OCI-M1 (cell line): ENCODE data around the gene TESK1.

Experiments
- DNase-seq: peaks from one replicate; lab custom pipeline; 2025; lab: John Stamatoyannopoulos, UW

Gene TESK1, protein sequence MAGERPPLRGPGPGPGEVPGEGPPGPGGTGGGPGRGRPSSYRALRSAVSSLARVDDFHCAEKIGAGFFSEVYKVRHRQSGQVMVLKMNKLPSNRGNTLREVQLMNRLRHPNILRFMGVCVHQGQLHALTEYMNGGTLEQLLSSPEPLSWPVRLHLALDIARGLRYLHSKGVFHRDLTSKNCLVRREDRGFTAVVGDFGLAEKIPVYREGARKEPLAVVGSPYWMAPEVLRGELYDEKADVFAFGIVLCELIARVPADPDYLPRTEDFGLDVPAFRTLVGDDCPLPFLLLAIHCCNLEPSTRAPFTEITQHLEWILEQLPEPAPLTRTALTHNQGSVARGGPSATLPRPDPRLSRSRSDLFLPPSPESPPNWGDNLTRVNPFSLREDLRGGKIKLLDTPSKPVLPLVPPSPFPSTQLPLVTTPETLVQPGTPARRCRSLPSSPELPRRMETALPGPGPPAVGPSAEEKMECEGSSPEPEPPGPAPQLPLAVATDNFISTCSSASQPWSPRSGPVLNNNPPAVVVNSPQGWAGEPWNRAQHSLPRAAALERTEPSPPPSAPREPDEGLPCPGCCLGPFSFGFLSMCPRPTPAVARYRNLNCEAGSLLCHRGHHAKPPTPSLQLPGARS

DNA sequence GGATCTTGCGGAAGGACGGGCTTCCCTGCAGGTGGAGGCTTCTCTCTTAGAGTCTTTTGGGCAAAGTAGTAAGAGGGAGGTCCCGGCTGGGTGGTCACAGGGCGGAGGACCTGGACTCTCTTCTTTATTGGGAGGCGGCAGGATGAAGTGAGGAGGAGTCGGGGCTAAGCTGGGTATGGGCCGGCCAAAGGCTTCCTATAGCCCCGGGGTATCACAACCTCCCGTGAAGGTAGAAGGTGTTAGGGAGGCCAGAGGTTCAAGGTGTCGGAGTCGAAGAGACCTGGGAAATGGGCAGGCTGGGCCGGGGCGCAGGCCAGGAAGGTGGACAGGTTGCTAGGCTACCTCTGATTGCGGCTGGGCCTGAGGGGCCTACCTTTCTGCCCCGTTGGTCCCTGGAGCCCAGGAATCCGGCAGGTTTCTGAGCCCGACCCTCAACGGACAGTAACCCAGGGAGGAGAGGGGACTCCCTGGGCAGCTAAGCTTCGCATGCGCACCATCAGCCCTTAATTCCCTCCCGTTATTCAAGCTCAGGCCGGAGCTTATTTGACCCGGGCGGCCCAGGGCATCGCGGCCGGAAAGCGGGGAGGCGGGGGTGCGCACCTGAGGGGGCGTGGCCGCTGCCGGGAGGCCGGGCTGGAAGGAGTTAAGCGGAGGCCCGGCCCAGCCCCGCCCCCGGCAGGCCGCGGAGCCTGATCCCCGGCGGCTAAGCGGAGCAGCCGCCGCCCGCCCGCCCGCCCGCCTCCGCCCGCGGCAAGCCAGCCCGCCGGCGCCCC is at the start of gene TESK1:
Gene TESK1 (plus strand): TSS at position 685 of the 773 bp plus-strand sequence. CDS start 358 bp downstream, outside the sequence.
- peak; percentile 76 for DNase-seq

DNA sequence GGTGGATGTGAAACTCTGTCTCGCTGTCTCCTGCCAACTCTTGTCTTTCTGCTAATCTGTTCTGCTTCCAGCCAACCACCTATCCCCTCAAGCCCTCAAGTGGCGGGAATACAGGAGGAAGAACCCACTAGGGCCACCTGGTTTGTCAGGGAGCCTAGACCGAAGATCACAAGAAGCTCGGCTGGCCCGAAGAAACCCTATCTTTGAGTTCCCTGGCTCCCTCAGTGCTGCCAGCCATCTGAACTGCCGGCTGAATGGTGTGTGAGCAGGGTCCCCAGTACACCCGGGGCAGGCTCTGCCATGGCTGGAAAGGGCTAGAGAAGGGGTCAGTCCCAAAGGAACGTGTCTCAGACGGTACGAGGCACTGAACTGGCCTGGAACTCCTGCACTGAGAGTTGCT is 49.2 kb upstream of the TESK1 start:
- DNase-seq: no peak

DNA sequence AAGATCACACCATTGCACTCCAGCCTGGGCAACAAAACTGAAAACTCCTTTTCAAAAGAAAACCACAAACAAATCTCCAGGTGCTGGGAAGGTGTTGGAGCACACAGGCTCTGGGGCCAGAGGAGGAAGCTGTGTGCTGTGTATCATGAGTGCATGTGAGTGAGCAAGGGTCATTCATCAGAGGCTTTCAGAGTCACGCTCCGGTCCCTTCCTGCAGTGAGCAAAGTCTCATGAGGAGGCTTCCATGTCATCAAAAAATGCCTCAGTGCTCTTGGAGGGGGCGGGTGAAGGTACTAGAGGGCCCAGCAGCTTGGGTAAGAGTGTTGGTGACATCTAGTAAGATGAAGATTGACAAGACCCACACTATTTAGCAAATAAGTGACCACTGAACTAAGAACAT is 48.3 kb upstream of the TESK1 start:
- DNase-seq: no peak

DNA sequence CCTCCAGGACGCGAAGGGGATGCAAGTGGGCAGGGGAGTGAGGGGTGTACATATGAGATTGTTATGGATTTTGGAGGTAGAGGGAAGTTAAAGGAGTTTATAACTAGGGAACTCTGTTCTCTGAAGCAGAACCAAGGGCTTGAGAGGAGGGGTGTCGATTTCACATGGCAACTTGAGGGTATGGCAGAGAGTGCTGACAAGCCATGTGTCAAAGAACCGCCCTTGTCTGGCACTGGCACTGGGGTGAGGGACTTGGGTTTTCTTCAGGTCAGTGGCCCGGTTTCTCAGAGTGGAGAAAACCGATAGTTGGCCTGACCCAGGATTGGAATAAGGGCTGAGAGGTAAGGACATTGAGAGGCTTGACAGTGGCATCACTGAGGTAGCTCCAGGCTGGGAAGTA is 47.7 kb upstream of the TESK1 start:
- no peak for DNase-seq

DNA sequence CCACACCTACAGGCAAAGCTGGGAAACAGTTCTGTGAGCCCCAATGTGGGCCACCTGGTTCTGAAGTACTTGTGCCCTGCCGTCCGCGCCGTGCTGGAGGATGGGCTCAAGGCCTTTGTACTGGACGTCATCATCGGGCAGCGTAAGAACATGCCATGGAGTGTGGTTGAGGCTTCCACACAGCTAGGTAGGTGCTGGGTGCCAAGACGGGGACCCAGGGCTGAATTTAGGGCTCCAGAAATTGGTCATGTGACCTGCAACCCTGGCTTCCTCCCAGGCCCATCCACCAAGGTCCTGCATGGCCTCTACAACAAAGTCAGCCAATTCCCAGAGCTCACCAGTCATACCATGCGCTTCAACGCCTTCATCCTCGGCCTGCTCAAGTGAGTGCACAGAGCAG is 46.9 kb upstream of the TESK1 start:
- DNase-seq: no peak

DNA sequence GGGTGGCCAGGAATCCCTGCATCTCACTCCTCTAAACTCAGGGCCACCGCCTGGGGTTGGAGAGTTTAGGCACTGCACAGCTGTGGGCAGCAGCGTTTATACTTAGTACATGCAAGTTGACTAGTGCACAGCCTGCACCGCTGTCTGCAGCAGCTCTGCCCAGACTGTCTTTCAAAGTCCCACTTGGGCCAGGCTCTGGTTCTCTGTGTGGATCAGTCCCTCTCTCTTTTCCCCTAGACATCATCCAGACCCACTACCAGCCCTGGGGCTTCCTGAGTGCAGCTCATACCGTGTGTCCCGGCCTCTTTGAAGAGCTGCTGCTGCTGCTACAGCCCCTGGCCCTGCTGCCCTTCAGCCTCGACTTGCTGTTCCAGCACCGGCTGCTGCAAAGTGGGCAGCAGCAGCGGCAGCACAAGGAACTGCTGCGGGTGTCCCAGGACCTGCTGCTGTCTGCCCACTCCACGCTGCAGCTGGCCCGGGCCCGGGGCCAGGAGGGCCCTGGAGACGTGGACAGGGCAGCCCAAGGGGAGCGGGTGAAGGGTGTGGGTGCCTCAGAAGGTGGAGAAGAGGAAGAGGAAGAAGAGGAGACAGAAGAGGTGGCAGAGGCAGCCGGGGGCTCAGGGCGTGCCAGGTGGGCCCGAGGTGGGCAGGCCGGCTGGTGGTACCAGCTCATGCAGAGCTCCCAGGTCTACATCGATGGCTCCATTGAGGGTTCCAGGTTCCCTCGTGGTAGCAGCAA is 45.1 kb upstream of the TESK1 start:
- no peak for DNase-seq

DNA sequence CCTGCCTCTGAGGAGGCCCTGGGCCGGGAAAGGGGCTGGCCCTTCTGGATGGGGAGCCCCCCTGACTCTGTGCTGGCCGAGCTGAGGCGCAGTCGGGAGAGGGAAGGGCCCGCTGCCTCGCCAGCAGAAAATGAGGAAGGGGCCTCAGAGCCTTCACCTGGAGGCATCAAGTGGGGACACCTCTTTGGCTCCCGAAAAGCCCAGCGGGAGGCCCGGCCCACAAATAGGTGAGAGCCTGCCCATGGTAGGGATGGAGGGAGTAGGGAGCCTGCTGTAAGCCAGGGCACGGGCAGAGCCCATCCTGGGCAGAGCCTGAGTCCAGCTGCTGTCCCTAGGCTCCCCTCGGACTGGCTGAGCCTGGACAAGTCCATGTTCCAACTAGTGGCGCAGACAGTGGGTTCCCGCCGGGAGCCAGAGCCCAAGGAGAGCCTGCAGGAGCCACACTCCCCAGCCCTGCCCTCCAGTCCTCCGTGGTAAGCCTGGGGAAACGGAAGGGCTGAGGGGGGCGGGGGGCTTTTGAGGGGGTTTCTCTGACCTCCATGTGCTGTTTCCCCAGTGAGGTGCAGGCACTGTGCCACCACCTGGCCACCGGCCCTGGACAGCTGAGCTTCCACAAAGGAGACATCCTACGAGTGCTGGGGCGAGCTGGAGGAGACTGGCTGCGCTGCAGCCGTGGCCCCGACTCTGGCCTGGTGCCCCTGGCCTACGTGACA is 44.3 kb upstream of the TESK1 start:
- no peak for DNase-seq

DNA sequence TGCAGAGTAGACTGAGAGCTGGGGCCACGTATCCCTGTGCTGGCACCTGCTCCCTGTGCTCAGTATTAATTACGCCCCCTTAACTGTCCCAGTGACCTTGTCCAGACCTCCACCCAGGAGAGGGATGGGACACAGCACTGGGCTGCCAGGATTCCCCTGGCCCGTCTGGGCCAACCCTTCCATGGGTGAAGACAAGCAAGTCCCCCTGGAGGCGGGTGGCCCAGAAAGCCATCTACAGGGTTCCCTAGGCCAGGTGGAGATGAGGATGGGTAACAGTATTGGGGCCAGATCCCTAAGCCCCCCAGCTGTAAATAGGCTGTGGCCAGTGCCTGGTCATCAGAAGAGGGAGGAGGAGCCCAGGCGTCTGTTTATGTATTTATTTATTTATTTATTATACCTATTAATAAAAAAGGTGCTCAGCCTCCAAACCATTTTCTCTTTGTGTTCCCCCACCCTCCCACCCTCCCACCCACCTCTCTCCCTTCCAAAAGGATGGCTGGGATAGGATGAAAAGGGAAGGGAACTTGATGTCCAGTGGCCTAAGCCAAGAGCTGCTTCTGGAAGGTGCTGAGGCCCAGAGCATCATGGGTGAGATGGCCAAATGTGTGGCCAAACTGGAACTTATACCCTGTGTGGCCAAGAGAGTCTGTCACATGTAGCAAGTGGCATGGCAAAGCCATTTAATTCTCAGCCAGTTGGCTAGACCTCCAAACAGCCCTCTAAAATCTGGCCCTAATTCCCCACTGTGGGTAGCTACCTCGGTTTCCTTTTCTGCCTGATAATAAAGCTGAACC is 43.4 kb upstream of the TESK1 start:
- DNase-seq: no peak

DNA sequence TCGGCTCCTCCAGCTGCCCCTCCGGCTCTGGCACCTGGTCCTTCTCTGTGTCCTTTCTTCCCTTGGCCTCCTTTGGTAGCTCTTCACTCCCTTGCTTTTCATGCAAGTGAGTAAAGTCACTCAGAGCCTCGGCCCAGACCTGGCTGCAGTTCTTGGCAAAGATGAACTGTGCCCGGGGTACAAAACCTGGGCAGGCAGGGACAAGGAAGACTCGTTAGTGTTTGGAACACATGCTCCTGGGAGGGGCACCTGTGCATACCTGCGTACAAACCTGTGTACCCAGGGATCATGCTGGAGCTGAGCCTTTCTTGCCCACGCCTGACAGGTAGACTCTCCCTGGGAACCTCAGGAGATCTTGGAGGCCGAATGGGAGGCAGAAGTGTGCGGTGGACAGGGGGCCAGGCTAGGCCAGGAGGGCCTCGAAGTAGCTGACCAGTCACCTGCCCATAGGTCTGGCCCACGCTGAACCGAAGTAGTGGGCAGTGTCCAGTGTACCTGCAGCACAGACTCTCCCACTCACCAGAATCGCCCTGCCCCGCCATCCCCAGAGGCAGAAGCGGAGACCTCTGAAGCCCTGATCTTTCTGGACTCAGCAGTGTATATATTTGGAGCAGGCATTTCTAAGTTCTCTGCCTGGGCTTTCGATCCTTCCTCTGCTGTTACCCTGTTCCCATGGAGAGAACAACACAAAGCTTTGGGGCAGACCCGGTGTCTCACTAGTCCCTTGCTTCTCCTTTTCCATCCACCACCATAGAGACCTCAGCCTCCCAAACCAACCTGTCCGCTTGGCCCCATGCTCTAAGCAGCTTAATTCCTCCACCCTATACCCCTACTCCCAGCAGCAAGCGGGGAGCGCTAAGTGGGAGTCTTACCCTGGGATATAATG is 41.9 kb upstream of the TESK1 start:
- no peak for DNase-seq

DNA sequence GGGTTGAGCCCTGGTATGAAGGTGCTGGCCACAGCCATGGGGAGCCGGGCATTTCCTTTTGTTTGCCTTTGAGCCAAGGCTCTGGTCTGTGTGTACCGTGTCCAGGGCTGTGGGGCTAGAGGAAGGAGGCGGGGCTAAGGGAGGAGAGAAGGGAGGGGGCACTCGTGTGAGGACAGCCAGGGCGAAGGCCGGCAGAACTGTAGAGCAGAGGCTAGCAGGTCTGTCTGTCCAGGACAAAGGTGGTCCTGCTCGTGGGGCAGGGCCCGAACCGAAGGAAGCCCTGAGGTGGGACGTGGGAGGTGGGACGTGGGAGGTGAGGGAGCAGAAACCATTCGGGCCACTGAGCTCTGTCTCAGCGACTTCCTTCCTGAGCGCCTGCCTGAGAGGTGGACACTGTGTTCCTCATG is 41.3 kb upstream of the TESK1 start:
- no peak for DNase-seq

DNA sequence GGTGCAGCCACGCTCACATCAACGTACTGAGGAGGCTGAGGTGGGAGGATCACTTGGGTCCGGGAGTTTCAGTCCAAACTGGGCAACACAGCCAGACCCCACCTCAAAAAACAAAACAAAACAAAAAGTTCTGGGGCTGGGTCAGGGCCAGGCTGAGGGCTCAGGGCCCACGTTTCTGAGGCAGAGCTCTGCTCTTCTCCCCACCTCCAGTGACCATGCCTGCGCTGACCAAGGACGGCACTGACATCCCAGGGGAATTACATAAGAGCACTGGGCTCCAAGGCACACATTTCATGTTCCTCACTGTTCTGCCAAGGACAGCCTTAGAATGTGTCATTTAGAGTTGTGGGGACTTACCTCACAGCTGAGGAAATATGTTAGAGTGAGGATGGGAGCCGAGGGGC is 40.4 kb upstream of the TESK1 start:
- no peak for DNase-seq

DNA sequence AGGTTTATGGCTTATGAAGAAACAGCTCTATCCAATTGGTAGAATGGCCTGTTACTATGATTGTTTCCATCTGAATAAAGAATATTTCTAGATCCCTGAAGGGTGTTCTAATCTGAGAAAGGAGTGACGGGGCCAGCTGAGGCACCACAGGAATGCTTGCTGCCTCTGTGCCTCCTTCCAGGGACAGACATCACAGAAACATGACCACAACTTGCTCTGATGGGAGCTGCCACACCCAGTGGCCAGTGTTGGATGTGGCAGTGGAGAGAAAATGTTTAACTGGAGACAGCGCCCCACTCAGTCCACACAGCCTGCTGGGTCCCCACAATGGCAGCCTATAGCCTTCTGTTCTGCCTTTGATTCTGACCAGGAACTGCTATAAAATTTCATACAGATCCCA is 38.6 kb upstream of the TESK1 start:
- DNase-seq: peak; percentile 7

DNA sequence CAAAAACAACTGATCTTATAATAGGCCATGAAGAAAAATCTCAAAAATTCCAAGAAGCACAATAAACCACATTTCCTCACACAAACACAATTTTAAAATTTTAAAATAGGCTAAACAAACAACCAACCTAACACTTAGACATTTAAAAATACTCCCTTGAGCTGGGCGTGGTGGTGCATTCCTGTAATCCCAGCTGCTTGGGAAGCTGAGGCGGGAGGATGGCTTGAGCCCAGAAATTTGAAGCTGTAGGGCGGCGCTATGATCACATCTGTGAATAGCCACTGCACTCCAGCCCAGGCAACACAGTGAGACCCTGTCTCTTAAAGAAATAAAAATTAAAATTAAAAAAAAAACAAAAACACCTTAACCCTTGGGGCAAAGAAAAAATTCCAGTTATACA is 36.9 kb upstream of the TESK1 start:
- DNase-seq: no peak

DNA sequence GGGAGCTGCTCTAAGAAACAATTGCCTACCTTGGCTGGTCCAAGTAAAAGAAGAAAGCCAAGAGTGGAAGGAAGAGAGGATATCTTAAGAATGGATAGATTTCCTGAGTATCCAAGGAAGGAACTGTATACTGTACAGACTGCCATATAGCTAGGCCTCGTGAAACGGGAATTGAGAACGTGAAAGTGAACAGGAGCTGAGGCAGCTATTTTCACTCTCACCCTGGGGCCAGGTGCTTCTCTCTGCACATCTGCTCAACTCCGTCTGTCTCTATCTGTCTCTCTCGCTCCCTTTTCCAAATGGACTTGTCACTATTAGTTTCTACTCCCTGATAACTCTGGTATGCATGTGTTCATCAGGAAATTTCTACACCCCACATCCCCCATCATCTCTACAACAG is 35.9 kb upstream of the TESK1 start:
- no peak for DNase-seq

DNA sequence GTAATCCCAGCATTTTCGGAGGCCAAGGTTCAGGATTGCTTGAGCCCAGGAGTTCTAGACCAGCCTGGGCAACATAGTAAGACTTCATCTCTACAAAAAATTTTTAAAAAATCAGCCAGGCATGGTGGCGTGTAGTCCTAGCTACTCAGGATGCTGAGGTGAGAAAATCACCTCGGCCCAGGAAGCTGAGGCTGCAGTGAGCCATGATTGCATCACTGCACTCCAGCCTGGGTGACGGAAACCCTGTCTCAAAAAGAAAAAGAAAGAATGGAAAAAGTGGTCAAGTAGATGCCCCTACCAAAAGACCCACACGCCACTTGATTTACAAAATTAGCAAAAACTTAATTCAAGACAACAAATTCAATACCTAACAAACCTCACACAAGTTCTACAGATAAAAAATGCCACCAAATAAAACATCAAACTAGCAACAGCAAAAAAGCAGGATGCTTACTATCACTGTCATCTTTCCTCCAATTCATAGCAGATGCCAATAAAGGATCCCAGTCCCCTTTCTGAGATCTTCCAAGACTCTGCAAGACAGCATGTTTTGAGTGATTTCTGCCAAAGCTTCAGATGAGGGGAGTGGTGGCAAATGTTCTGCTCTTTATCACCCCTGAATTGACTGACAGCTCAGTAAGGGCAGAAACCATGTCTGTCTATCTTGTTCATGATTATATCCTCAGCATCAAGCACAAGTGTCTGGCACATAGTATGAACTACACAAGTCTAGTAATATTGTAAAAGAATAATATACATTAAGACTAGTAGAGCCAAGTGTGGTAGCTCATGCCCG is 34.2 kb upstream of the TESK1 start:
- no peak for DNase-seq

DNA sequence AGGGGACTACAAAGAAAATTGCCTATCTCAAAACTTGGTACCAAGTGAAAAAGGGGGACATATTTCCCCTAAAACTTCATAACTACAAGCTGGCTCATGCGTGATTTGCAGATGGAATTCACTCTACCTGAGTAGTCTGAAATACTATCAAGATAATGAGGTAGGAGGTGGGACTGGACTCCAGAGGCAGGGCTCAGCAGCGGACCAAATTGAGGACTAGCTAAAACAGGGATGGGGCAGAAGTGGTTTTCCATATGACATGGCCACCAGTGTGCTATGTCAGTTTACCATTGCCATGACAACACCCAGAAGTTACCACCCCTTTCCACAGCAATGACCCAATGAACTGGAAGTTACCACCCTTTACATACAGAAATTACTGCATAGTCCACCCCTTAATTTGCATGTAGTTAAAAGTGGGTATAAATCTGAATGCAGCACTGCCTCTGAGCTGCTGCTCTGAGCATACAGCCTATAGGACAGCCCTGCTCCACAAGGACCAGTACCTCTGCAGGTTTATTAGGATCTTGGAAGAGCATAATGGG is 30.4 kb upstream of the TESK1 start:
- no peak for DNase-seq

DNA sequence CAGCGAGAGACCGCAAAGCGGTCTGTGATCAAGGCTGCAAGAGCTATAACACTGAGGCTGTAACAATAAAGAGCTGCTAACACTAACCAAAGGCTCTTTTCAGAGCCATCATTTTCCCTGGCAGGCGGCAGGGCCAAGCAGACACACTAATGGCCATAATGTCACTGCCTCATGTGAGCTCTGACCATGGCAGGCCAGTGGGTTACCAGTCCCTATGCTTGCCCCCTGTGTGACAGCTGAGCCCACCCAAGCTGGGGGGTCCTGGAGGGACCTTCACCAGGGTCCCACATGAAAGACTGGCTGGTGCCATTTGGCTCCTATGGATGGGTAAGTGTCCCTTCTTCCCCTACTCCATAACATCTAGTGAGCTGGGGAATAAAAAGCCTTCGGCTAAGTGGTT is 29.6 kb upstream of the TESK1 start:
- no peak for DNase-seq

DNA sequence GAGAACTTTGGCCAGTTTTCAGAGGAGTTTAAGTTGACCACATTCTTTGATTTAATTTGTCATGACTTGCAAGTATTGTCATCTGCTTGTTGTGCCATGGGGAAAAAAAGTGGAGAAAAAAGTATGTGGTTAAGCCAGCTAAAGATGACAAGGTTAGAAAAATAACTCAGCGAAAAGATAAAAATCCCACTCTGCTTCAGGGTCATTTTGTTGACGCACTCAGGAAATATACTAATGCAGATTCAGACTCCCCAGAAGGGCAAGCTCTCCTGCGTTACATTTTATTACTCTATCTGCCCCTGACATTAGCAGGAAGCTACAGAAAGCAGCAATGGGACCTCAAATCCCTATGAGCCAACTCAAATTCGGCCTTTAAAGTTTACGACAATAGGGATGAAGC is 27.6 kb upstream of the TESK1 start:
- DNase-seq: no peak

DNA sequence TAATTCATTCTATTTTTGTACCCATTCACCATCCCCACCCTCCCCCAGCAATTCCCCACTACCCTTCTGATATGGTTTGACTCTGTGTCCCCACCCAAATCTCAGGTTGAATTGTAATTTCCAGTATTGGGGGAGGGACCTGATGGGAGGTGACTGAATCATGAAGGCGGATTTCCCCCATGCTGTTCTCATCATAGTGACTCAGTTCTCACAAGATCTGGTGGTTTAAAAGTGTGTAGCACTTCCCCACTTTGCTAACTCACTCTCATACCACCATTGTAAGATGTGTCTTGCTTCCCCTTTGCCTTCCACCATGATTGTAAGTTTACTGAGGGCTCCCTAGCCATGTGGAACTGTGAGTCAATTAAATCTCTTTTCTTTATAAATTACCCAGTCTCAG is 25.9 kb upstream of the TESK1 start:
- DNase-seq: no peak
